ENCODE measurements around the gene C11orf68.

GRCh38 chr11:65891219-65892136, 27.4 kb downstream of the C11orf68 start:
- TF ChIP-seq CTCF (IDR thresholded peaks at IDR 0.05) (peak; percentile 52), EZH2 (IDR thresholded peaks at IDR 0.05) (no peak), EZH2phosphoT487 (IDR thresholded peaks at IDR 0.05) (no peak)

Measured in neural progenitor cell (in vitro differentiated cells).